Loucy (cell line): ENCODE results near the gene CTRB2.
"Not testable (repeated sequence)": the region's sequence is repeated elsewhere in the genome, so short reads cannot be mapped to it uniquely, and the experiment has no call there.

Experiments used
- H2AFZ ChIP-seq: fragments of 200-600 bp; sonication (generic); 2 replicates; pipeline ENCODE4 v1.6.0; 2016; ENCODE audit warnings: antibody characterized with exemption, mild to moderate bottlenecking, low read length, moderate library complexity
- H3F3A ChIP-seq: fragments of 200-600 bp; 2 replicates; pipeline ENCODE4 v1.6.0; 2016; ENCODE audit warnings: antibody characterized with exemption, low read depth, mild to moderate bottlenecking
- H3K27me3 ChIP-seq: fragments of 200-600 bp; sonication (generic); 2 replicates; pipeline ENCODE4 v1.6.1; 2014; ENCODE audit warnings: low read length, mild to moderate bottlenecking; ENCODE audit not compliant: insufficient read depth, poor library complexity, severe bottlenecking
- H3K36me3 ChIP-seq: fragments of 200-600 bp; sonication (generic); 2 replicates; pipeline ENCODE4 v1.6.1; 2016; ENCODE audit warnings: low read length; ENCODE audit not compliant: insufficient read depth
- H3K4me1 ChIP-seq: fragments of 200-600 bp; sonication (generic); 2 replicates; pipeline ENCODE4 v1.5.1; 2014; ENCODE audit warnings: low read length, mild to moderate bottlenecking; ENCODE audit not compliant: insufficient read depth, poor library complexity, severe bottlenecking
- H3K4me2 ChIP-seq: fragments of 200-600 bp; sonication (generic); 2 replicates; pipeline ENCODE4 v1.6.0; 2014; ENCODE audit warnings: antibody characterized with exemption, low read length, low read depth, mild to moderate bottlenecking; ENCODE audit not compliant: poor library complexity, severe bottlenecking
- H3K4me3 ChIP-seq: fragments of 200-600 bp; sonication (generic); 2 replicates; pipeline ENCODE4 v1.5.1; 2014; ENCODE audit warnings: low read length, mild to moderate bottlenecking, mixed read lengths; ENCODE audit not compliant: poor library complexity, severe bottlenecking
- H3K79me2 ChIP-seq: fragments of 200-600 bp; sonication (generic); 2 replicates; pipeline ENCODE4 v1.6.1; 2014; ENCODE audit warnings: low read length; ENCODE audit not compliant: insufficient read depth
- H3K9ac ChIP-seq: fragments of 200-600 bp; sonication (generic); 2 replicates; pipeline ENCODE4 v1.6.0; 2014; ENCODE audit warnings: mild to moderate bottlenecking, low read depth, low read length, moderate library complexity; ENCODE audit not compliant: poor library complexity, severe bottlenecking
- H3K9me2 ChIP-seq: fragments of 200-600 bp; sonication (generic); replicated peaks from 2 replicates; pipeline ENCODE4 v1.6.1; 2016; ENCODE audit warnings: low read depth, low read length, mixed read lengths
- H3K9me3 ChIP-seq: fragments of 200-600 bp; sonication (generic); 2 replicates; pipeline ENCODE4 v1.6.1; 2014; ENCODE audit warnings: mild to moderate bottlenecking, antibody characterized with exemption, low read length, low read depth; ENCODE audit not compliant: insufficient read depth
- H4K20me1 ChIP-seq: fragments of 200-600 bp; sonication (generic); 2 replicates; pipeline ENCODE4 v1.6.0; 2014; ENCODE audit warnings: antibody characterized with exemption, low read length, mild to moderate bottlenecking; ENCODE audit not compliant: insufficient read depth, poor library complexity, severe bottlenecking
- EZH2phosphoT487 ChIP-seq: fragments of 200-600 bp; IDR thresholded peaks from 2 replicates; pipeline ENCODE4 v1.6.1; 2018; ENCODE audit warnings: antibody characterized with exemption, mild to moderate bottlenecking, moderate library complexity, borderline replicate concordance
- TF ChIP-seq, protein P1 (sequence below): fragments of 200-600 bp; sonication (generic); conservative IDR thresholded peaks from 2 replicates; pipeline ENCODE4 v1.5.1; 2014; ENCODE audit warnings: mild to moderate bottlenecking, antibody characterized with exemption, low read length

Gene CTRB2

DNA sequence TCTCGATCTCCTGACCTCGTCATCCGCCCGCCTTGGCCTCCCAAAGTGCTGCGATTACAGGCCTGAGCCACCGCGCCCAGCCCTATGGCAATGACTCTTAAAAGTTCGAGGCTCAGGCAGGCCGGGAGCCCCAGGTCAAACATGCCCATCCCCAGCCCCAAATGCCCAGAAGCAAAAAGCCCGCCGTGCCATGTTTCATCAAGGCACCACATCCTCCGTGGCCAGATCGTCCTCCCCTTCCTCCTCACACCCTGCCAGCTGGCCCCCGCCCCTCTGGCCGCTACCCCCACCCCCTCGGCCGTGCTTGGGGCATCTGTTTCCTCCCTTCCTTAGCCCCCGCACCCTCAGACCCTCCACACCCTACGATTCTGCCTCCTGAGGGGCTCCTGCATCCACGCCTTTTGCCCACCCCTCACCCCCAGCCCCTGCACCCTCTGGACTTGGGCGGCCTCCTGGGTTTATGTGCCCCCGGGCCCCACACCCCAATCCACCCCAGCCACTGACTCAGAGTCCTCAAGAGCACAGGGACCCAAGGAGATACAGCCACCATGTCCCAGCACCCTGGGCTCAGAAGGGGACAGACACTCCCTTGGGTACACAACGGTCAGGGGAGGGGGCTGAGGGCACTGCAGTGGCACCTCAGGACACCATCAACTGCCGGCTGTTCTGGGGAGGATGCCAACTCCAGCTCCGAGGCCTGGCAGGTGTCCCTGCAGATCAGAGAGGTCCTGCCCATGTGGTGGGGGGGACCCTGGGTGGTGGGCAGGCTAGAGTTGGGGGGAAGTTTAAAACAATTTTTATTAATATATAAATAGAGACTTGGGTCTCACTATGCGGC is 18.9 kb upstream of the CTRB2 start:
- Histone ChIP-seq H3K36me3 (no peaks in the 10 kb centered on the region), H3K79me2 (no peaks in the 10 kb centered on the region), H4K20me1 (no peaks in the 10 kb centered on the region), H3K4me1 (no peaks in the 10 kb centered on the region), H3K9me3 (no peaks in the 10 kb centered on the region), H2AFZ (no peak overlapping the region), H3K9me2 (no peaks in the 10 kb centered on the region), H3K9ac (no peak overlapping the region), H3K4me3 (no peak overlapping the region), H3F3A (no peaks in the 10 kb centered on the region), H3K27me3 (no peaks in the 10 kb centered on the region), H3K4me2 (no peak overlapping the region)
- TF ChIP-seq, protein P1, sequence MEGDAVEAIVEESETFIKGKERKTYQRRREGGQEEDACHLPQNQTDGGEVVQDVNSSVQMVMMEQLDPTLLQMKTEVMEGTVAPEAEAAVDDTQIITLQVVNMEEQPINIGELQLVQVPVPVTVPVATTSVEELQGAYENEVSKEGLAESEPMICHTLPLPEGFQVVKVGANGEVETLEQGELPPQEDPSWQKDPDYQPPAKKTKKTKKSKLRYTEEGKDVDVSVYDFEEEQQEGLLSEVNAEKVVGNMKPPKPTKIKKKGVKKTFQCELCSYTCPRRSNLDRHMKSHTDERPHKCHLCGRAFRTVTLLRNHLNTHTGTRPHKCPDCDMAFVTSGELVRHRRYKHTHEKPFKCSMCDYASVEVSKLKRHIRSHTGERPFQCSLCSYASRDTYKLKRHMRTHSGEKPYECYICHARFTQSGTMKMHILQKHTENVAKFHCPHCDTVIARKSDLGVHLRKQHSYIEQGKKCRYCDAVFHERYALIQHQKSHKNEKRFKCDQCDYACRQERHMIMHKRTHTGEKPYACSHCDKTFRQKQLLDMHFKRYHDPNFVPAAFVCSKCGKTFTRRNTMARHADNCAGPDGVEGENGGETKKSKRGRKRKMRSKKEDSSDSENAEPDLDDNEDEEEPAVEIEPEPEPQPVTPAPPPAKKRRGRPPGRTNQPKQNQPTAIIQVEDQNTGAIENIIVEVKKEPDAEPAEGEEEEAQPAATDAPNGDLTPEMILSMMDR, result no peak
- TF ChIP-seq EZH2phosphoT487, result no peak

DNA sequence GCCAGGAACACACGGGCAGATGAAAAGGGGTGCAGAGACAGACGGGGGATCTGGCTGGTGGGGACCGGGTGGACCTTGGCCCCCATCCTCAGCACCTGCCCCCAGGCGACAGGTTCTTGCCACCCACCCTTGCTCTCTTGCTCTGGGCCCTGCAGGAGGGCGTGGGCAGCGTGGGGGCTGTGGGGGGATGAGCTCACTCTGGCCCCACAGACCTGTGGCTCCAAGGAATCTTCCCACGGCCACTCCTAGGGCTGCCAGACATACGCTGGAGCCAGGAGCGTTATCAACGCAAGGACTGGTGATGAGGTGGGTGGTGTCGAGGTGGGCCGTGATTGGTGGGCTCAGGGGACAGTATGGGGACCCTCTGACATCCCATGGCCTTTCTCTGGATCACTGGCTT is 18.1 kb upstream of the CTRB2 start:
- Histone ChIP-seq H3F3A (no peaks in the 10 kb centered on the region), H4K20me1 (no peaks in the 10 kb centered on the region), H3K79me2 (no peaks in the 10 kb centered on the region), H3K36me3 (no peaks in the 10 kb centered on the region), H3K4me2 (no peak overlapping the region), H3K9ac (no peak overlapping the region), H2AFZ (no peak overlapping the region), H3K4me1 (no peaks in the 10 kb centered on the region), H3K27me3 (no peaks in the 10 kb centered on the region), H3K9me2 (no peaks in the 10 kb centered on the region), H3K4me3 (no peak overlapping the region), H3K9me3 (no peaks in the 10 kb centered on the region)
- TF ChIP-seq, protein P1, result no peak
- TF ChIP-seq EZH2phosphoT487, result no peak

DNA sequence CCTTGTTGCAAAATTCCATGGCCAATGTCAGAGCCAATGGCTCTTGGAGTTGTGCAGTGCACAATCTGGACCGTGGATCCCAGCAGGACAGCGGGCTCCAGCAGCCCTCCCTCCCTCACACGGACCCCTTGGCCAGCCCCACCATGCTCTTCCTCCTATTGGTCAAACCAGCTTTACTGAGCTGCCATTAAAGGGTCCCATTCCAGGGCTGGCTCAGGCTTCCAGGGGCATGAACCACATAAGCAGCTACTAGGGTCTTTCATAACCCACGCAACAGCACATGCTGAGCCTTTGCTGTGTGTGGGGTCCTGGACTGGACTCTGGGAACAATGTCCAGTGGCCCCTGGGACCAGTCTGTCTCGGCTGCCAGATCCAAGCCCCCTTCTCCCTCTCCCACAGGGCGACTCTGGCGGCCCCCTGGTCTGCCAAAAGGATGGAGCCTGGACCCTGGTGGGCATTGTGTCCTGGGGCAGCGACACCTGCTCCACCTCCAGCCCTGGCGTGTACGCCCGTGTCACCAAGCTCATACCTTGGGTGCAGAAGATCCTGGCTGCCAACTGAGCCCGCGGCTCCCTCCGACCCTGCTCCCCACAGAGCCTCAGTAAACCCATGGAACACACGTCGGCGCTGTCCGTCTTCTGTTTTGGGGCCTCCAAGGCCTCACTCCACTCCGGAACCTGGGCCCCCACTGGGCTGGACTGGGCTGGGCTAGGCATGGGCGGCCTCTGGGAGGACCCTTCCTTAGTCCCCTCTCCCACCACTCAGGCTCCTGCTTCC is 17.5 kb upstream of the CTRB2 start:
- Histone ChIP-seq H3K4me2 (no peak overlapping the region), H3K9me2 (no peaks in the 10 kb centered on the region), H3K27me3 (no peaks in the 10 kb centered on the region), H3K79me2 (no peaks in the 10 kb centered on the region), H3K9me3 (no peaks in the 10 kb centered on the region), H3F3A (no peaks in the 10 kb centered on the region), H3K4me1 (no peaks in the 10 kb centered on the region), H3K9ac (no peak overlapping the region), H3K4me3 (no peak overlapping the region), H3K36me3 (no peaks in the 10 kb centered on the region), H2AFZ (no peak overlapping the region), H4K20me1 (no peaks in the 10 kb centered on the region)
- TF ChIP-seq, protein P1, result no peak
- no peak for TF ChIP-seq EZH2phosphoT487

DNA sequence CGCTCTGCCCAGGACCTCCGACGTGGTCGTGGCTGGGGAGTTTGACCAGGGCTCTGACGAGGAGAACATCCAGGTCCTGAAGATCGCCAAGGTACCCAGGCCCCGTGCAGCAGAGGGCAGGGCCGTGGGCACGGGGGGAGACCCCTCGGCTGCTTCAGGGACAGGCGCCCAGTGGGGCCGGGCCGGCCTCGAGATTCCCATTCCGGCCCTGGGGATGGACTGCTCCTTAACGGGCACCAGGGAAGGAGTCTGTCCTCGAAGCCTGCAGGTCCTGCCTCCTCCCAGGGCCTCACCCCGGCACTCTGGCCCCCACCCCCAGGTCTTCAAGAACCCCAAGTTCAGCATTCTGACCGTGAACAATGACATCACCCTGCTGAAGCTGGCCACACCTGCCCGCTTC is 16.2 kb upstream of the CTRB2 start:
- H3K79me2 ChIP-seq, H3K9me3 ChIP-seq, H3K4me2 ChIP-seq, H3K27me3 ChIP-seq, H3K4me1 ChIP-seq, H2AFZ ChIP-seq, H3F3A ChIP-seq, H3K36me3 ChIP-seq, H3K9me2 ChIP-seq, H3K4me3 ChIP-seq, H3K9ac ChIP-seq, H4K20me1 ChIP-seq: not testable (repeated sequence)
